NCI-H1694 (cell line): Measurements from ENCODE around the gene TLK1.
A peak's percentile ranks its signal among the peaks of the same experiment; 100 is the strongest.

ENCODE experiments used
- DNase-seq: peaks from one replicate; lab custom pipeline; 2025; lab: John Stamatoyannopoulos, UW

Gene TLK1

DNA sequence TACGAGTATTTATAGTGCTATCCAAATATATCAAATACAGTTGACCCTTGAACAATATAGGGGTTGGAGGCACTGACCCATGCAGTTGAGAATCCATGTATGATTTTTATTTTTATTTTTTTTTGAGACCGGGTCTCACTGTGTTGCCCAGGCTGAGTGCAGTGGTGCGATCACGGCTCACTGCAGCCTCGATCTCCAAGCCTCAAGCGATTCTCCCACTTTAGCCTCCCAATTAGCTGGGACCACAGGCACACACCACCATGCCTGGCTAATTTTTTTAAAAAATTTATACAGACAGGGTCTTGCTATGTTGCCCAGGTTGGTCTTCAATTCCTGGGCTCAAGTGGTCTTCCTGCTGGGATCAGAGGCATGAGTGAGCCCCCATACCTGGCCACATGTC, 161.0 kb downstream of the TLK1 start:
- no peak for DNase-seq

DNA sequence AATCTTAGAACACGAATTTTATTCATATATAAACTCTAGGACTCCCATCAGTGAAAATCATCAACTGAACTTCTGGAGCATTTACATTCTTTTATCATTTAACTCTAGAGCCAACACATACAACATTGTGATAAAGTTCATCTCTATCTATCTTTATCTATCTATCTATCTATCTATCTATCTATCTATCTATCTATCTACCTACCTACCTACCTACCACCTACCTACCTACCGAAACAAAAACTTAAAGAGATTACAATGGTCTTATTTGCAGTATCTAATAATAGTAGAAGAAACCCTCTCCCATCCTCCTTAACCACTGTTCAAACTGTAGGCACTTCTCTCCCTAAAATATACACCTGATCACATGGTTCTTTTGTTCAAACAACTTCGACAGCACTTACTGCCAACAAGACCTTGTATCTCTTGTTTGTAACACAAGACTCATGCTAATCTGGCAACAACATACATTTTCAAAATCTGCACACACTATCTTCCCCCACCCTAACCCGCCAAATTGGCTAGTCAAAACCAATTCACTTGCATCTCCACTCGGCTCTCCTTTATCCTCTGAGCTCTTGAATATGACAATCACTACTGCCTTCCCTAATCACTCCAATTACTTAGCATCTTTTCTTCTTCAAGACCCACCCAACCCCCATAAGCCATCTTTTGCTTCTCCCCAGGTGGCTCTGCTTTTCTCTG, 162.6 kb downstream of the TLK1 start:
- DNase-seq, result no peak

DNA sequence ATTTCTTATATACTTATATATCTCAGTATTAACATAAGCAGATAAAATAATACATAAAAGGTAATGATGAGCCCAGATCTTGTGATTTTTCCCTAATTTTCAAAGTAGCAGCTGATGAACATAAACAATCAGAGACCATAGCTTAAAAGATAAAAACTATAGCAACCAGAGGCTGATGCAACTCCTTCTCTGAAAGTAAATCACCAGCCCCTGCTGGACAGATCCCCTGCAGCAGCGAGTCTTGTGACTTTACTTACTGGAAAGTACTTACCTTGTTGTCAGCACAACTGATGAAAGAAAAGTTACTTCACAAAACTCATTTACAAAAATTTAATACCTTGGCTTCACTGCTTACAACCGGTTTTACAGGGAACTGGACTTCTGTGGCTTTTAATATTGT, 164.4 kb downstream of the TLK1 start:
- DNase-seq, result no peak

DNA sequence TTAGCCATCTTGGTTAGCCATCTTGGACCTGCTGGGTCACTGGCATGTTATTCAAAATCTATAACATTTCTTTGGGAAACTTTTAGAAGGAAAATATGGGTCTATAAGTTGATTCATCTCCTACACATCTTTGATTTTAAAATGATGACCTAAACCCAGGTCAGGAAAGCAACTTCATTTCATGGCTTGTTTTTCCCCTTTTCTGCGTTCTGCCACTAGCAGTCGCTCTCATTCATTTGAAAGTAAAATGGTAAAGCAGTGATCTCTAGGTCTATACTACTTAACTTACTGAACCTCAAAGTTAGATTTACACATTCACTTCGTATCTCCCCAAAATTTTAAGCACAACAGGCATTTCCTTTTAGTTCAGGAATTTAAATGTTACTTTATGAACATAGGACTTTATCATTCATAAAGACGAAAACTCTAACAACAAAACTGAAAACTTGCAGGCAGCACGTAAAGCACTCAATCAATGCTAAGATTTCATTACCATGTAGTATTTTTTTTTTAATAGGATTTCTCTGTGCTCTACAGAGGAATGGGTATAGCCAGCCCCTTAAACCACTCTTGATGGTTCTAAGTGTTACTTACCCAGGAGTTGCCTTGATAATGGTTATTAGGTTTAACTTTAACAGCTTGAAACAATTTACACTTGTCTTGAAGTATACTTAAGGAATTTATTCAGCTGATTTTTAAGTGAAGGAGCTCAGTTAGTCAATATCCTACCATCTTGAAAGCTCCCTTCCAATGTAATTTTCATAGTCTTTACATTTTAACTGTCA, 169.1 kb downstream of the TLK1 start:
- DNase-seq, result no peak

DNA sequence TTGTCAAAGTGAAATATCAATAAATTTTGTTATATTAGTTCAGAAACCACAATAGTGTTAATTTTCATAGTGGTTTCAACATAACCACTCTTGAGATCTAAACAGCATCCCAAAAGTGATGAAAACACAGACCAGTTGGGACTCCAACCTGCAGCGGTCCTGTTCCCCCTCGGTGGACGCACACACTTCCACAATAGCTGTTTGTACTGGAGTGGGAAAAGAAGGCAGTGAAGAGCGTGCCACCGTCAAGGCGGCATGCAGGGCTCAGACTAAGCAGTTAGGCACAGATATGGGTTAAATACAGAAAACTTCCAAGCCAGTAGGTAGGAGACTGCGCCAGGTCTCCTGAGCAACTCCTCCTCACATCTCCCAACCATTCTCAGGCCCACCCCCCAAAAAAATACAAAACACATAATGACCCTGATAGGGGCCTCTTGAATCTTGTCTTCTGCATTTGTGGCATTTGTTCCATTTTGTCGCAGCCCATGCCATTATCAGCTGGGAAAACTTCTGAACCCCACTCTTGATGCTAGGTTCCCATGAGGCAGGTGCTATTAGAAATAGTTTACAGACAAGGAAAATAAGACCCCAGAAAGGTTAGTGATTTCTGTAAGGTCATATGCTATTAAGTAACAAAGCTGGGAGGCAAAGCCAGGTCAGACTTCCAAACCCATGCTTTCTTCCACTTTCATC, 174.0 kb downstream of the TLK1 start:
- DNase-seq, result no peak

DNA sequence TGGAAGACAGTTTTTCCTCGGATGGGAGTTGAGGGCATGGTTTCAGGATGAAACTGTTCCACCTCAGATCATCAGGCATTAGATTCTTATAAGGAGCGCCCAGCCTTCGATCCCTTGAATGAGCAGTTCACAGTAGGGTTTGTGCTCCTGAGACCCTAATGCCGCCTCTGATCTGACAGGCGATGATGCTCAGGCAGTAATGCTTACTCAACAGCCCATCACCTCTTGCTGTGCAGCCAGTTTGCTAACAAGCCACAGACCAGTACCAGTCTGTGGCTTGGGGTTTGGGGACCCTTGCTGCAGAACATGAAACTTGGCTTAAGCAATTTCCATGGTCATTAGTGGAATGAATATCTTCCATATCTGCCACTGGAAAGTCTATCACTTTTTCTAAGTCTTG, 175.3 kb downstream of the TLK1 start:
- no peak for DNase-seq

DNA sequence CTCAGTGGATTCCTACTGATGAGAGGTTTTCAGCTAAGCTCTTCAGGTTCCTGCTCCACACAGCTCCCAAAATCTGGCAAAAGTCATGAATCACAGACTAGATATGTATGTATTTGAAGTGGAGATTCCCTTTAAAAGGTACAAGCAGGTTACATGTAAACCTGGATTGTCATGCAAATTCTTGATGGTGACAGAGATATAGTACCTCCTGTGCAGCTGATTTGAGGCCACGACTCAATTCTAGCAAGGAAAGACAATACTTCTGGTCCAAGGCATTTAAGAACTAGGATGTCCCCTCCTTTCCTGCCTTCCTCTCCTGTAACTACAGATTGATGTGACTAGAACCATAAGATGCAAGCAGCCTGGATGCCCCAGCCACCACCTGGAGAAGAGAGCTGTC, 176.6 kb downstream of the TLK1 start:
- no peak for DNase-seq

DNA sequence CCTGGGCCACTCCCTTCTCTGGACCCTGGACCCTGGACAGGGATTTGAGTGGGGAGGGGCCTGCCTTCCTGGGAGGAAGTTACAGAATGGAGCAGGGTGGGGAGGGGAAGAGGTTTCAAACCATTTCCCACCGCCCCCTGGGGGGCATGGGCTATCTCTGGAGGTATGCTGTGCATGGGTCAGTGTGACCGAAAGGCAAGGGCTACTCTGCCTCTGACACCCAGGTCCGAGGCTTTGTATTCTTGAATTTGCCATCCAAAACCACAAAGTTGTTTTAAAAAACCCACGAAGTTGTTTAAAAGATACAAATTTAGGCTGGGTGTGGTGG, 184.8 kb downstream of the TLK1 start:
- DNase-seq, result no peak

DNA sequence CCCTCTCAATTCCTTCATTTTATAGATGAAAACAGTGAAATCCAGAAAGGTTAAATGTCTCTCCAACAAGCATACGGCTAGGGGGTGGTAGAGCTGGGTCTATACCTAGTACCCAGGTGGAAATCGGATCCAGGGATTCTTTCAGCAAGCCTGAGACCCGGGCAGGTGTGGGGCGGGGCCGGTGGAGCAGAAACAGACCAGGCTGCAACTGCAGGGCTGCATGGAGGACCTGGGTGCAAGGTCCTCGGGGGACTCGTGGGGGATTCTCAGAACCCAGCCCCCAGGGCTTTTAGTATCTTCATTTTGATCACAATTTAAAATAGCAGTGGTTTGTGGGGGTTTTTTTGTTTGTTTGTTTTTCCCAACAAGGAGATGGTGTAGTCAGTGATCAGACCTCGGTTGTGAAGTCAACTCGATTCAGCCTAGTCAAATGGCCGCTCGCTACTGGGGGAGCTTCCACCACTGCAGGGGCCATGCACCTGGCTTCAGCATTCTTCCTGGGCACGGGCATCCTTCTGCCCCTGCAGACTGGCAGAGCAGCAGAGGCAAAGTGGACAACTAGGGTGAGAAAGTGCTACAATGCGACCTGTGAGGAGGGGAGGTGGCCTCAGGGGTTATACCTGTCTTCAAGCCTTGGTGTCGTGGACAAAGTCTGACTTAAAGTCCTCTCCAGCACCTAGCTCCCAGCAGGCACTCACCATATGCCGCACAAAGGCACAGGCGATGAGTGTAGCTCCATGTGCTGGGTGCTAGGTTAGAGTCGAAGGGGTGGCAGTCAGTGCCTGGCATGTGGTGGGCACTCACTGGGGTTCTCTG, 185.4 kb downstream of the TLK1 start:
- DNase-seq, result no peak

DNA sequence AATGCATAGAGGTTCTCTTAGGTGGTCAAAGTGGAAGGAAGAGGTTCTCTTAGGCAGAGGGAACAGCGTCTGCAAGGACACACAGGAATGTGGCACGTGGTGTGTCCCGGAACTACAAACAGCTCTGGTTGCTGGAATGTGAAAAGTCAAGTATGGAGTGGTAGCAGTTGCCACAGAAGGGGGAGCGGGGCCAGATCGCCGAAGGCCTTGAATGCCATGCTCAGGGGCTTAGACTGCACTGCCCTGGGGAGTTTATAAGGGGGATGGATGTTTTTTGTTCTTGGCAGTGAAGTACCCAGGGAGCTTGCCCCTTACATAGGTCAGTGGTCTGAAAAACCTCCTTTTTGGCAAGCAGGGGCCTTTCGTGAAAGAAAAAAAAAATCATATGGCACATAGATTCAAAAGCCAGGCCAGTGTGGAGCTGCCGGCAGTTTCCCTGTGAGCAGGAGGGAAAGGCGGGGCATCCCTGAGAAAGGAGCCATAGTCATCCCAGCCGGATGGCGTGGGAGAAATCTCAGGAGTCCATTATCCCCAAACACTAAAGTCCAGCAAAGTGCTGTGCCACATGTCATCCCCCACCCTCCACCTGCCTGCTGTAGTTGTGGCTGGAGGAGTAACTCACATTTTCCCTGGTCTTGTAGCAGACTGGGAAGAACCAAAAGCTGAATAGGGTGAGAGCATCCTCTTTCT, 186.2 kb downstream of the TLK1 start:
- DNase-seq, result no peak

DNA sequence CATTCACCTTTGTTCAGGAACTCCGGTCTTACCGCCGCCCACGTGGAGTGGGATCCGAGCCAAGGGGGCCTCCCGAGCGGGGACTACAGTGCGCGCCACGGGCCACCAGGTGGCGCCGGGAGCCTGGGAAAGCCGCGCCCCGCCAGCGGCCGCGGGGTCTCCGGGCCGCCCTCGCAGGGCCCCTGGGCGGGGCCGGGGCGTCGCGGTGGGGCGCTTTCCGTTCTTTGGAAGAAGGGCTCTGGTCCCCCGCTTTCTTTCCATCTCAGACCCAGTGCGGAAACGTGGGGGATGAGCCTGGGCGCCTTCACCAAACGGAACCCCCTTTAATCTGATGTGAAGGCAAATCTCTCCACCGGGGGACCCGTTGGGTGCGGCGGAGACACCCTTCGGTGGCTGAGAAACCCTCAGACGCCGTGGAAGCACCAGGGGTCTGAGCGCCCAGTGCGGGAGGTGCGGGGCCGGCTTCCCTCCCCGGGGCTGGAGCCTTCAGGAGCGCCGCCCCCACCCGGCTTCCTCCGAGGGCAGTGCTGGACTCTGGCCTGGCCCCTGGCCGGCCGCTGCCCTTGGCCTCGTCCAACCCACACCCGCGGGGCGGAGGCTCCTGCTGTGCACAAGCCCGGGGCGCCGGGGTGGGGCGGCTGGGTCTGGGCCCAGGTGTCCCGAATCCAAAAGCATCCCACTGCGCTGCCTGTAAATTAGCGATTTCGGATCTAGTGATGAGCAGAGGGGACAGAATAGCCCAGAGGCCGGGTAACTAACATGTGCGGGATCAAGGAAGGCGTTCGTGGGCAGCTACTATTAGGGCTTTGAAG, 187.0 kb downstream of the TLK1 start:
- peak; percentile 77 for DNase-seq

DNA sequence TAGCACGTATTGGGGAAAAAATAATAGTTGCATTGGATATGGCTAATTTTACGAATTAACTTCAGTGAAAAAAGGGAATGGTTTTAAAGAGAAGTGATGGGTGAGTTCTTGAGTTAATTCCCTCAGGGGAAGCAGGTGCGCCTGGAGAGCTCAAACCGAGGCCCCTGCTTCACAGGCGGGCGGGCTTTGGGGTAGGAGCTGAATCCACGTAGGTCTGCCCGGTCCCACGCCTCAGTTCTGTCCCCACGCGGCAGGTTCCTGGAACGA, 187.5 kb downstream of the TLK1 start:
- DNase-seq, result no peak

DNA sequence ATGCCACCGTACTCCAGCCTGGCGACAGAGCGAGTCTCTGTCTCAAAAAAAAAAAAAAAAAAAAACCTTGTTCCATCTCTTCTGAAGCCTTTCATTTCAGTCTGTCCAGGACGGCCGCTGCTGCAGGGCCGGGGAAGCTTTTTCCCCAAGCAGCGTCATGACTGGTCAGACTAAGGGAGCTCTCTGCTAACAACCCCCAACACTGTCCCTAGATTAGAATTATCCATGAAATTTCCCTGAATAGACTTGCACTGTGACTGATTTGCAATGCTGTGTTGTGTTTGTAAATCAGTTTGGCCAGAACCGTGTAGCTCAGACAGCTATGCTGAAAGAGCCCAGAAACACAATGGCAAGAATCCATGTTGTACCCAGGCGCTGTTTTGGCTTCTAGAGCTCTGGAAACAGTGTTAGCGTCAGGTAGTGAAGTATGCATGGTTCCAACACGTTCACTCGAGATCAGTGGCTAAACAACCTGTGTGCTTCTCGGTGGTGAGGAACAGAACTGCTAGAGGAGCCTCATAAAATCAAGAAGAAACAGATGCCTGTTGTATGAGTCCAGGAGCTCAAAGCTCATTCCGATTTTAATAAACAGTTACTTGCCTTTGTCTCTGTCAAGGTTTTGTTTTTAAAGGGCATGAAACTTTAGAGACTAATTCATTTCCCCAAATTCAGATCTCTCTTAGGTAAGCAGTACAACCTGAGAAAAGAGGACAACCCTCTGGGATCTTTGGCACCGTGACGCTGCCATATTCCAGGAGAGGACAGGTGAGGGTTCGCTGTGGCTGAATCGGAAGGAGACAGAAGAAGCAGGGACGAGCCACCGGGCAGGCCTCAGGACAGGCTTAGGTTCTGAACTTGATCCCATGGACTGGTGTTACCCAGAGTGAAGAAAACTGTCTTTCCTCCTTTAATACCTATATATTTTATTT, 188.1 kb downstream of the TLK1 start:
- DNase-seq, result peak; percentile 25

DNA sequence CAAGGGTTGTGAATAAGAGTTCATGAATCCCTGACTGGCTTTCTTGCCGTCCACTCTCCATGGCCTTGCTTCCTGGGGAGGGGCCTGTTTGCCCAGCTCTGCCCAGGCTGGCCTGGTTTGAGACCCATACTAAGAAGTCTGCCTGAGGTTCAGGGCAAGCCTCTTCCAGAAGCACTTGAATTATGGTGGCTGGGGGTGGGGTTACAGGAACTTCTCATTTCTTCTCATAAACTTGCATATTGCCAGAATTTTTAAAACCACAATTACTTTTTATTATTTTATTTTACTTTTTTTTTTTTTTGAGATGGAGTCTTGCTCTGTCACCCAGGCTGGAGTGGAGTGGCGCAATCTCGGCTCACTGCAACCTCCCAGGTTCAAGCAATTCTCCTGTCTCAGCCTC, 189.6 kb downstream of the TLK1 start:
- DNase-seq, result no peak

DNA sequence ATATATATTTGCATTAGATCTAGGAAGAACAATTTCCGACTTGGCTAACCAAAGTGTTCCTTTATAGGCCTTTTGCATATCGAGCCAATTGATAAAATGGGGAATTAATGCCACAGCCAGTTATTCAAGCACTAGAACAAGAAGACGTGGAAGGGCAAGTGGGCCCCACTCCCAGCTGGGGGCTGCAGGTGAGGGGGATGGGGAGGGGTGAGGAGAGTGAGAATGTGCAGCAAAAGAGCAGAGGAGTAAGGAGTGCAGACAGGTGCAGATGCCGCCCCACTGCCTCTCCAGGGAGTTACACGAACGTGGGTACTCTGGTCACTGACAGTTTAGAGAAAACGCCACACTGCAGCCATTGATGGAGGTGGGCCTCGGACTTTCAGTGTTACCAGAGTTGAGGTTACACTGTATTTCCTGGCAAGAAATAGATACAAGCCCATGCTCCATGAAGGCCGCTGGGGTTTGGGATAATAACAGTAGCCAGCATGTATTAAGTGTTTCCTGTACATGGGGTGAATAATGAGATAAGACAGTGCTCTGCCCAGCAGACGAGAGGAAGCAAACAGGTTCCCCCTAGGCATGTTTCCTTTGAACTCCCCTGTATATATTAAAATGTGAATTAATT, 190.7 kb downstream of the TLK1 start:
- no peak for DNase-seq

DNA sequence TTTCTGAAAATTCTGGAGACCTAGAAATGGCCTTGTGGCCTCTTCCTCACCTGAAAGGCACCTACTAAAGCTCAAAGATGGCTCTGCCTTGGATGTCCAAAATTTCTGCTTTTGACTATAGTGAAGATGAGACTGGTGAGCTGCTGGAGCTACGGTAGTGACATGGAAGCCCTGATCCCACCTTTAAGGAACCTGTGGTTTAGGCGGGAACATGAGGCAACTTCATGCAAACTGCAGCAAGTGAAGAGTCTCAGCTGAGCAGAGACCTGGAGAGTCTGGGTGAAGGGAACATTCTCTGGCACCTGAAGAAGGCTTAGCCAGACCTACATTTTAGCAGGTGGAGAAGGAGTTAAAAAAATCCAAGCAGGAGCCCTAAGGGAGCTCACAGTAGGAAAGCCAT, 191.7 kb downstream of the TLK1 start:
- DNase-seq, result no peak

DNA sequence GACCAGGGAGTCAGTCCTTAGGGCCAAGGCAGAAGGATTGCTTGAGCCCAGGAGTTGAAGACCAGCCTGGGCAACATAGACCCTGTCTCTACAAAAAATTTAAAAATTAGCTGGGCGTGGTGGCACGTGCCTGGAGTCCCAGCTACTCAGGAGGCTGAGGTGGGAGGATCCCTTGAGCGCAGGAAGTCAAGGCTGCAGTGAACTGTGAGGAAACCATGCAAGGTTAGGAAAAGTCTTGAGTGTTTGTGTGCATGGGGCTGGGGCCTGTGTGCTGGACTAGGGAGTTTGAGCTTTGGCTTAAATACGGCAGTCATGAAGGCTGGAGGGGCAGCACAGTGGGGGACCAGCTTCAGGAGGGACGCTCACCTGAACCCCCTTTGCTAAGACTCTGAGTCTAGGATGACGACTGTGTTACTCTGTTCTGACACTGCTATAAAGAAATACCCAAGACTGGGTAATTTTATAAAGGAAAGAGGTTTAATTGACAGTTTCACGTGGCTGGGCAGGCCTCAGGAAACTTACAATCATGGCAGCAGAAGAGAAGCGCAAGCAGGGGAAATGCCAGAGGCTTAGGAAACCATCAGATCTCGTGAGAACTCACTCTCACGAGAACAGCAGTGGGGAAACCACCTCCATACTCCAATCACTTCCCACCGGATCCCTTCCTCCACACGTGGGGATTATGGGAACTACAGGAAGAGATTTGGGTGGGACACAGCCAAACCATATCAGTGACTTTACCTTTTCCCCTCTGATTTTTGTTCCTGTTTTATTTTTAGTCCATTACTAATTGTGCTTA, 192.3 kb downstream of the TLK1 start:
- no peak for DNase-seq

DNA sequence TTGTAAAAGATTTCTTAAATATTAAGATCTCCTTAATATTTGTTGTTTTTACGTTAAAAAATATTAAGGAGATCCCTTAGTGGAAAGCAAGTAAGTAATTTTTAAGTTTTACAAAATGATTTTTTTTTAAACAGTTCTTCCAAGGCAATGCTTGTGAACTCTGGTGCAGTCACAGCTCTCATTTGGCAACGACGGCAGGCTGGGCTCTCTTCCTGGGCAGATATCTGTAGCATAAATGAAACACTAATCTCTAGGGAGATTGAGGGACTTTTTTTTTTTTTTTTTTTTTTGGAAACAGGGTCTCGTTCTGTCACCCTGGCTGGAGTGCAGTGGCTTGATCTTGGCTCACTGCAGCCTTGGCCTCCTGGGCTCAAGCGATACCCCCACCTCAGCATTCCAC, 193.1 kb downstream of the TLK1 start:
- DNase-seq, result no peak
